Activated CD4-positive, alpha-beta memory T cell treated with anti-CD3 and anti-CD28 coated beads, Interleukin-2, amount 10 ng/mL, durations not matched to agents 7 days and 5 days (primary cell): ENCODE measurements around the gene FOXP1. TPM values are rescaled to one million over a fixed set of nuclear protein-coding genes. Genes with fewer than 3 reads are reported as not detected.

Experiments
- CTCF ChIA-PET: fragments of 350-600 bp; sonication (Branson Sonifier 250); formaldehyde crosslinking; loops from one replicate; lab custom pipeline; 2021; ENCODE audit warnings: antibody characterized with exemption, inconsistent platforms; lab: Charles Lee
- POLR2A ChIA-PET: fragments of 350-600 bp; sonication (Branson Sonifier 250); formaldehyde crosslinking; loops from one replicate; lab custom pipeline; 2021; ENCODE audit warnings: antibody characterized with exemption; lab: Charles Lee
- DNase-seq: peaks from one replicate; pipeline ENCODE4 v3.0.0-alpha.2; 2020
- H3K27ac Mint-ChIP-seq: one replicate; pipeline ENCODE4 v1.8.0; 2021; ENCODE audit warnings: mild to moderate bottlenecking, mixed read lengths
- H3K27me3 Mint-ChIP-seq: one replicate; pipeline ENCODE4 v1.8.0; 2021; ENCODE audit warnings: mixed read lengths
- H3K36me3 Mint-ChIP-seq: one replicate; pipeline ENCODE4 v1.8.0; 2021; ENCODE audit warnings: low read depth, mixed read lengths
- H3K4me1 Mint-ChIP-seq: one replicate; pipeline ENCODE4 v1.8.0; 2021; ENCODE audit warnings: mixed read lengths
- H3K4me3 Mint-ChIP-seq: one replicate; pipeline ENCODE4 v1.8.0; 2021; ENCODE audit warnings: mild to moderate bottlenecking, mixed read lengths
- H3K9me3 Mint-ChIP-seq: one replicate; pipeline ENCODE4 v1.8.0; 2021; ENCODE audit warnings: mixed read lengths
- total RNA-seq, 2 experiments: library from RNA; stranded (reverse); gene quantifications; one replicate each; pipeline ENCODE4 v1.2.3, GENCODE V29; 2021

Gene FOXP1
- total RNA-seq, 2 experiments from 2014 or later = 71.3 to 76.9 TPM

GRCh38 chr3:71258116-71258515 lies 325.4 kb downstream of the FOXP1 start:
- DNase-seq = no peak
- no peaks in the 10 kb centered on the region for H3K27me3 Mint-ChIP-seq
- H3K27ac Mint-ChIP-seq = no peak overlapping the region
- H3K9me3 Mint-ChIP-seq = no peaks in the 10 kb centered on the region
- H3K36me3 Mint-ChIP-seq = no peaks in the 10 kb centered on the region
- POLR2A ChIA-PET = no interaction called here
- H3K4me3 Mint-ChIP-seq = no peak overlapping the region
- CTCF ChIA-PET = no interaction called here
- H3K4me1 Mint-ChIP-seq = peaks cover 2% of the 10 kb centered on the region

DNA sequence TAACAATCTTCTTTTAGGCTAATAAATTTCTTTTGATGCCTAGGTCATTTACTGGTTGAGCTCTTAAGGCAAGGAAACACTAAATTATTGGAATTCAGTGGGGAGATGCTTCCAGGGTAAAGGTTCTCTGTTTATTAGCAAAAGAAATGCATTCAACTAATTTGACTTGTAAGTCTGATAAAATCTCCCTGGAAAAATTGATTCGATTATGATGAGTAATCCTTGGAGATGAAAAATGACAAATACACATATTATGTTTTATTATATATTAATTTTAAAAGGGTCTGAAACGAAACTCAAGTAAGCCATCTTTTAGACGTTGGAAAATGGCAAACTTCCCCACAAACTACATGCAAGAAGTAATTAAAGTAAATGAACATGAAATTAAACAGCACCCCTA lies 328.0 kb downstream of the FOXP1 start:
- CTCF ChIA-PET = interaction anchor here (1.1 kb wide), 1 partner anchor 318 kb away, joined by 3 read pairs; no protein-coding TSS in a partner anchor
- POLR2A ChIA-PET = no interaction called here
- H3K4me3 Mint-ChIP-seq = no peak overlapping the region

DNA sequence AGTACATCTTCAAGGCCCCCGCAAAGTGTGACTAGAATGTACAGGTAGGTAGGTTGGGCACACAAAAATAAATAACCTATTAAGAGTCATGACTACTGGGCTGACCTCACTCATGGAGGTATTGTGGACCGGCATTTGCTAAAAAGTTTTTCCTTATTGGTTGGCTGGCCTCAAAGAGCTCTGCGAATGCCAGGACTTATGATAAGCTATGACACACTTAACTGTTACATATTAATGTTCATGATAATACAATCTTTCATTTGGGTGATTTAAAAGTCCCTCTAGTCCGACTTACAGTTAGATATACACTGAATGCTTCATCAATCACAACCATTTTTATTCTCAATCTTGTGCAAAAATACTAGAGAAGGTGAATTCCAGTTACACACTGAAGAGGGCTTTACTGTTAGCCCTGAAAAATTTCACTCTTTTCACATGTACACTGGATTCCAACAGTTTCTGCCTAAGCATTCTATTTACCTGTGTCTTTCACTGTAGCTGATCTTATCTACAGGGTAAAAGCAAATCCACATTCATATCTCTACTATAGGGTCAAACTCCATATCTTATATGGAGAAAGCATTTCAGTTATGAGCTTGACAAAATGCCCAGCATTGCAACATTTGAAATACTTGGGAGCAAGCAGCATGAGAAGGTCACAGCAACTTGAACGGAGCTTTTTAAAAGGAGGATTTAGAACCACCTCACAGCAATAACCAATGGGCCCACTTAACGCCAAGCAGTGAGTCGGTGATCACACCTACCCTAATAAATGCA lies 329.1 kb downstream of the FOXP1 start:
- no peaks in the 10 kb centered on the region for H3K27me3 Mint-ChIP-seq
- H3K4me1 Mint-ChIP-seq = no peaks in the 10 kb centered on the region
- H3K9me3 Mint-ChIP-seq = no peaks in the 10 kb centered on the region
- DNase-seq = no peak
- no peak overlapping the region for H3K27ac Mint-ChIP-seq
- POLR2A ChIA-PET = no interaction called here
- no peak overlapping the region for H3K4me3 Mint-ChIP-seq
- CTCF ChIA-PET = interaction anchor here (0.6 kb wide), 1 partner anchor 139 kb away, joined by 3 read pairs; no protein-coding TSS in a partner anchor
- H3K36me3 Mint-ChIP-seq = peaks cover 3% of the 10 kb centered on the region

More for the DNA sequence above, 328.0 kb downstream of the FOXP1 start:
- H3K27ac Mint-ChIP-seq = no peak overlapping the region
- H3K9me3 Mint-ChIP-seq = no peaks in the 10 kb centered on the region
- DNase-seq = no peak
- no peaks in the 10 kb centered on the region for H3K27me3 Mint-ChIP-seq
- H3K36me3 Mint-ChIP-seq = peaks cover 3% of the 10 kb centered on the region
- H3K4me1 Mint-ChIP-seq = no peaks in the 10 kb centered on the region

GRCh38 chr3:71253169-71253568 lies 330.4 kb downstream of the FOXP1 start:
- Mint-ChIP-seq H3K4me1 (no peaks in the 10 kb centered on the region), H3K27me3 (no peaks in the 10 kb centered on the region), H3K4me3 (no peak overlapping the region), H3K36me3 (peaks cover 3% of the 10 kb centered on the region), H3K9me3 (no peaks in the 10 kb centered on the region), H3K27ac (no peak overlapping the region)
- ChIA-PET CTCF (no interaction called here), POLR2A (no interaction called here)
- DNase-seq = no peak

- Mint-ChIP-seq H3K4me1 (no peaks in the 10 kb centered on the region), H3K27ac (no peak overlapping the region), H3K4me3 (no peak overlapping the region), H3K9me3 (no peaks in the 10 kb centered on the region), H3K27me3 (no peaks in the 10 kb centered on the region), H3K36me3 (peaks cover 3% of the 10 kb centered on the region)
- DNase-seq = no peak
- ChIA-PET CTCF (no interaction called here), POLR2A (interaction anchor here (1.0 kb wide), 1 partner anchor 24 kb away, joined by 3 read pairs; no protein-coding TSS in a partner anchor)
Observed at GRCh38 chr3:71252466-71252865, 331.1 kb downstream of the FOXP1 start.

DNA sequence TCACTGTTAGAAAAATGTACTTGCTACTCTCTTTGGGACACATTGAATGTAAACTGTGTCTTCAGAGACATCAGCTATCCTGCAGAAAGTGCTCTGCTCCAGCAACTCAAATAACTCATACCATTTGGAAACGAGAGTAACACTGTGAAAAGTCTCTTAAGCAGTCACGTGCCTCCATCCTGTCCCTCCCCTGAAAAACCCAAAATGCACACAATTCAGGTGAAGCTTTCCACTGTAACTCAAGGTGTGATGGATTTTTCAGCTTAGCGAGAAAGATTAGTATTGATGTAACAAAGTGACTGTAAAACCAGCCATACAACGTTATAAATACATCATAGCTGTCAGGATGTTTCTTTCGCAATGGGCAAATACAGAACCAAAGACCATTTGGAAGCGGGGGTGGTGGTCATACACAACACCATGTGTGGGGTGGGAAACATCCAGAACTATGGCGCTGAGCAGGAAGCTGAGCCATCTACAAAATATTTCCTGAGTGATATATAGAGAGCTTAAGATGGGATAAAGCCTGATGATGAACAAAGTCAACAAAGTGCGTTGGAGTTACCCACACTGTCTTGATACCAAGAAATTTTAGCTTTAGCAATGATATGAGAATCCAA lies 332.3 kb downstream of the FOXP1 start:
- Mint-ChIP-seq H3K27ac (no peak overlapping the region), H3K36me3 (peaks cover 3% of the 10 kb centered on the region), H3K4me3 (no peak overlapping the region), H3K4me1 (no peaks in the 10 kb centered on the region), H3K9me3 (no peaks in the 10 kb centered on the region), H3K27me3 (no peaks in the 10 kb centered on the region)
- DNase-seq = no peak
- CTCF ChIA-PET = no interaction called here
- POLR2A ChIA-PET = interaction anchor here (1.0 kb wide), 1 partner anchor 25 kb away, joined by 3 read pairs; no protein-coding TSS in a partner anchor

GRCh38 chr3:71250026-71250425 lies 333.5 kb downstream of the FOXP1 start:
- ChIA-PET POLR2A (no interaction called here), CTCF (interaction anchor here (0.8 kb wide), 1 partner anchor 720 kb away, joined by 3 read pairs; no protein-coding TSS in a partner anchor)
- no peaks in the 10 kb centered on the region for H3K4me1 Mint-ChIP-seq
- no peak overlapping the region for H3K27ac Mint-ChIP-seq
- H3K27me3 Mint-ChIP-seq = no peaks in the 10 kb centered on the region
- H3K36me3 Mint-ChIP-seq = peaks cover 3% of the 10 kb centered on the region
- H3K4me3 Mint-ChIP-seq = no peak overlapping the region
- DNase-seq = no peak
- H3K9me3 Mint-ChIP-seq = no peaks in the 10 kb centered on the region

DNA sequence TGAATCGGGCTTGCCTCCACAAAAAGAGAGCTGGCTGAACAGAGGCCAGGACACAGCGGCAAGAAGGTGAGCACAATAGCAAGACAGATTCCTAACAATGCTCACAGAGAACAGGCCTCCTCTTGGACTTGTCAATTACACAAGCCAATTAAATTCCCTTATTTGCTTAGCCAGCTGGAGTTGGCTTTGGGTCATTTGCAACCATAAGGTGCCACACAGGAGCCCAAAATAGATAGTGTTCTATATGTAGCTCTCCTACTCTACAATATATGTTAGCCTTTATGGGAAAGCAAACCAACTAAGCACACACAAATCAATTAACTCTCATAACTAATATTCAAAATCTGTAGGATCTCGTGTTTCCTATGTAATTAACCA lies 335.6 kb downstream of the FOXP1 start:
- H3K27ac Mint-ChIP-seq = no peak overlapping the region
- no peaks in the 10 kb centered on the region for H3K27me3 Mint-ChIP-seq
- peaks cover 3% of the 10 kb centered on the region for H3K36me3 Mint-ChIP-seq
- no peak for DNase-seq
- CTCF ChIA-PET = interaction anchor here (0.7 kb wide), 1 partner anchor 297 kb away, joined by 4 read pairs; no protein-coding TSS in a partner anchor
- POLR2A ChIA-PET = no interaction called here
- H3K4me1 Mint-ChIP-seq = no peaks in the 10 kb centered on the region
- no peaks in the 10 kb centered on the region for H3K9me3 Mint-ChIP-seq
- H3K4me3 Mint-ChIP-seq = no peak overlapping the region

DNA sequence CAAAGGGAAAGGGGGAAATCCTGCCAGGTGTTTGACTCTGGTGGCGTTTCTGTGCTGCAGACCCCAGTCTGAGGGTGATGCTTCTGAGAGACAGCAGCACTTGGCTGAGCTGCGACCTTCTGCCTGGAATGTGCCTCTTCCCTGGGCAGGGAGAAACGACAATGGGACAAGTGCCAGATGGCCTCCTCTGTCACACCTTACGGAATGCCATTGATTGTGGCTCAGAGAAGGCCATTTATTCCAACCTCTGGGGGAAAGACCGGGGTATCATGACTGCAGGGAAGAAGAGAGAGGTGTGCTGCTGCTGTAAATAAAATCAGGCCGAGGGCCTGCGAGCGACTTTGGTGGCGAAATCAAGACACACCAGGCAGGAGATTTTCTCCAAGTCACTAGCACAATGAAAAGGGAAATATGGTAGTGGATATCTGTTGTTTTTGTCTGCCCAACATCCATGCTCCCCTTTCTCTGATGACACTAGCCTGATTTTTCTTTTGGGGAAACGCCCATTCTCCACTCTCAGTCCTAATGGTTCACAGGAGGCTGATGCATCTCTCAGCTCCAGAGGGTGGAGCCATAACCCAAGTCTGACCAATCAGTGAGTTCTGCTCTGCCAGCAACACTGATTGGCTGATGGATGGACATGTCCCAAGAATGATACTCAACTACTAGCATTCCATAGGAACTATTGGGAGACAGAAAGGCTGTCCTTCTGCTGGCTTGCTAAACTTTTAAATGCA lies 336.1 kb downstream of the FOXP1 start:
- ChIA-PET CTCF (no interaction called here), POLR2A (no interaction called here)
- Mint-ChIP-seq H3K9me3 (no peaks in the 10 kb centered on the region), H3K27me3 (no peaks in the 10 kb centered on the region), H3K27ac (no peak overlapping the region), H3K4me3 (no peak overlapping the region), H3K36me3 (peaks cover 2% of the 10 kb centered on the region), H3K4me1 (no peaks in the 10 kb centered on the region)
- no peak for DNase-seq

DNA sequence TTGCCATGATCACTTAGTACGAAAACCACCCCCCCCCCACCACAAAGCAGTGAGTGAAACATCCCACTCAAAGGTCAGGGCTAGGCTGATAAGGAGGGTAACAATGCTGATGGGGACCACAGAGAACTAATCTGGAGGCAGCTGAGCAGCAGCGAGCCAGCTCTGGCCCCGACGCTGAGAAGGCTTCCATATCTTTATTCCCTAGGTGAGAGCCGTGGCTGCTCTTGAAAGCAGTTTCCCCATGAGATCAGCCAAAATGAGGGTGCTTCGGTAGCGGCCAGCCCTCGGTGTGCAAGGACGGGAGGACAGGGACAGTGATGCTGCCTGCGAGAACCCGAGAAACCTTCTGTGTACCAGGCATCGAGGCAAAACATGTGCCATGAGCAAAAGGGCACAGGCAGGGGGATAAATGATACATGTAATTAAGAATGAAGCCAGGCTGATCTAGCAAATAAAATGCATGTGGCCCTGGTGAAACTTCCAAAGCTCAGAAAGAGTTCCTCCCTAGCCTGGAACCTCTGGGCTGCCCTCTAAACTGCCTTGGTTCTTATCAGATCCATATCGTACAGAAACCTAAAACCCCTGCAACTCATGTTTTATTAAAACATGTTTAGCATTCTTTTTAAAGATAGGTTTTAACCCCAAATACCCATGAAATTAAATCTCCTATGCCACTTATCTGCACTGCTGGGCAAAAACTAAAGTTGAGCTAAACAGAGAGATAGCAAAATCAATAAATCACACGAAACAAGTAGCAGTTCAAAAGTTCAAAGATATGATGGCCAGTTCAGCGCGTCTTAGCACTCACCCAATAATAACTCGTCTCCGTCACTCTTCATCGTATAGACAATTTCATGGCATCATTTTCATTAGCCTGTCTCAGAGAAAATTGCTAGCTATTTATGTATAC lies 337.3 kb downstream of the FOXP1 start:
- Mint-ChIP-seq H3K4me1 (no peaks in the 10 kb centered on the region), H3K9me3 (no peaks in the 10 kb centered on the region), H3K4me3 (no peak overlapping the region), H3K27ac (no peak overlapping the region), H3K36me3 (no peaks in the 10 kb centered on the region), H3K27me3 (no peaks in the 10 kb centered on the region)
- CTCF ChIA-PET = no interaction called here
- POLR2A ChIA-PET = no interaction called here
- no peak for DNase-seq

- Mint-ChIP-seq H3K4me1 (no peaks in the 10 kb centered on the region), H3K27ac (no peak overlapping the region), H3K9me3 (no peaks in the 10 kb centered on the region), H3K27me3 (no peaks in the 10 kb centered on the region), H3K36me3 (no peaks in the 10 kb centered on the region), H3K4me3 (no peak overlapping the region)
- ChIA-PET POLR2A (no interaction called here), CTCF (no interaction called here)
- no peak for DNase-seq
Observed at GRCh38 chr3:71244826-71245488, 338.6 kb downstream of the FOXP1 start.
